Measurements from ENCODE around the gene EPRS1.
"Not testable (repeated sequence)": the region's sequence is repeated elsewhere in the genome, so short reads cannot be mapped to it uniquely, and the experiment has no call there.

Gene EPRS1

GRCh38 chr1:220046052-220046930, at the start of gene EPRS1:
TSS of gene EPRS1 (minus strand) at chr1:220046505. CDS start at chr1:220046388, 117 bp downstream.
- peak; percentile 97 for DNase-seq

- DNase-seq, result peak; percentile 77
These were observed 48.0 kb upstream of the EPRS1 start, which contains the start of gene IARS2 for GRCh38 chr1:220094016-220094911. TSS of gene IARS2 (plus strand) at chr1:220094132. CDS start at chr1:220094217, 85 bp downstream.

- peak; percentile 54 for DNase-seq
These were observed 47.2 kb upstream of the EPRS1 start for GRCh38 chr1:220093361-220094015.

GRCh38 chr1:220092694-220093093, 46.4 kb upstream of the EPRS1 start:
- no peak for DNase-seq

GRCh38 chr1:220089650-220090556, 43.6 kb upstream of the EPRS1 start, which contains the start of gene BPNT1:
TSS of gene BPNT1 (minus strand) at chr1:220089788. CDS start at chr1:220079846, 9,942 bp downstream.
- peak; percentile 97 for DNase-seq

GRCh38 chr1:220086261-220086686, 40.0 kb upstream of the EPRS1 start:
- DNase-seq, result not testable (repeated sequence)

GRCh38 chr1:220084460-220084859, 38.2 kb upstream of the EPRS1 start:
- DNase-seq, result no peak

- no peak for DNase-seq
These were observed 31.6 kb upstream of the EPRS1 start for GRCh38 chr1:220077887-220078286.

GRCh38 chr1:220076861-220077762, 30.8 kb upstream of the EPRS1 start:
- DNase-seq, result no peak

GRCh38 chr1:220067269-220068204, 21.2 kb upstream of the EPRS1 start:
- DNase-seq, result no peak

- no peak for DNase-seq
These were observed 16.3 kb upstream of the EPRS1 start for GRCh38 chr1:220062629-220063028.

GRCh38 chr1:220060876-220061275, 14.6 kb upstream of the EPRS1 start:
- DNase-seq, result no peak

- DNase-seq, result no peak
These were observed 10.1 kb upstream of the EPRS1 start for GRCh38 chr1:220056374-220056773.

GRCh38 chr1:220045356-220046051, 801 bp downstream of the EPRS1 start:
- DNase-seq, result peak; percentile 9

GRCh38 chr1:220044678-220045355, 1.5 kb downstream of the EPRS1 start:
- no peak for DNase-seq

GRCh38 chr1:220043646-220044045, 2.7 kb downstream of the EPRS1 start:
- DNase-seq, result no peak

GRCh38 chr1:220040028-220040596, 6.2 kb downstream of the EPRS1 start:
- DNase-seq, result no peak

- DNase-seq, result no peak
These were observed 7.7 kb downstream of the EPRS1 start for GRCh38 chr1:220038640-220039039.

All from DMS153 (cell line).